Measurements from ENCODE around the gene TBX18.

TBX18 gene

GRCh38 chr6:84645563-84646266 is 118.7 kb downstream of the TBX18 start:
- H3K27me3 Mint-ChIP-seq, result peaks cover 1% of the 10 kb centered on the region
- no peak overlapping the region for H3K27ac Mint-ChIP-seq
- no peaks in the 10 kb centered on the region for H3K9me3 Mint-ChIP-seq (ENCODE audit: low read depth)
- H3K4me1 Mint-ChIP-seq (ENCODE audit: low read depth), result no peaks in the 10 kb centered on the region
- no peaks in the 10 kb centered on the region for H3K36me3 Mint-ChIP-seq
- no peak overlapping the region for H3K4me3 Mint-ChIP-seq

GRCh38 chr6:84645000-84645399 is 119.4 kb downstream of the TBX18 start:
- no peaks in the 10 kb centered on the region for H3K4me1 Mint-ChIP-seq (ENCODE audit: low read depth)
- H3K9me3 Mint-ChIP-seq (ENCODE audit: low read depth), result no peaks in the 10 kb centered on the region
- H3K36me3 Mint-ChIP-seq, result no peaks in the 10 kb centered on the region
- H3K27me3 Mint-ChIP-seq, result peaks cover 1% of the 10 kb centered on the region
- no peak overlapping the region for H3K4me3 Mint-ChIP-seq
- no peak overlapping the region for H3K27ac Mint-ChIP-seq

- Mint-ChIP-seq H3K27ac (no peak overlapping the region), H3K36me3 (no peaks in the 10 kb centered on the region), H3K9me3 (ENCODE audit: low read depth) (no peaks in the 10 kb centered on the region), H3K4me1 (ENCODE audit: low read depth) (no peaks in the 10 kb centered on the region), H3K4me3 (no peak overlapping the region), H3K27me3 (peaks cover 1% of the 10 kb centered on the region)
Measured at GRCh38 chr6:84643778-84644177, 120.6 kb downstream of the TBX18 start.

- Mint-ChIP-seq H3K4me3 (no peak overlapping the region), H3K4me1 (ENCODE audit: low read depth) (no peaks in the 10 kb centered on the region), H3K9me3 (ENCODE audit: low read depth) (peaks cover 9% of the 10 kb centered on the region), H3K27ac (no peak overlapping the region), H3K36me3 (no peaks in the 10 kb centered on the region), H3K27me3 (no peaks in the 10 kb centered on the region)
Measured at GRCh38 chr6:84641076-84641475, 123.3 kb downstream of the TBX18 start.

- Mint-ChIP-seq H3K9me3 (ENCODE audit: low read depth) (peaks cover 9% of the 10 kb centered on the region), H3K4me3 (no peak overlapping the region), H3K4me1 (ENCODE audit: low read depth) (no peaks in the 10 kb centered on the region), H3K36me3 (no peaks in the 10 kb centered on the region), H3K27me3 (no peaks in the 10 kb centered on the region), H3K27ac (no peak overlapping the region)
Measured at GRCh38 chr6:84639396-84639795, 125.0 kb downstream of the TBX18 start.

GRCh38 chr6:84638286-84638685 is 126.1 kb downstream of the TBX18 start:
- H3K4me3 Mint-ChIP-seq, result no peak overlapping the region
- no peaks in the 10 kb centered on the region for H3K36me3 Mint-ChIP-seq
- H3K27me3 Mint-ChIP-seq, result no peaks in the 10 kb centered on the region

More at GRCh38 chr6:84638286-84638685, 126.1 kb downstream of the TBX18 start:
- Mint-ChIP-seq H3K27ac (no peak overlapping the region), H3K4me1 (ENCODE audit: low read depth) (no peaks in the 10 kb centered on the region), H3K9me3 (ENCODE audit: low read depth) (peaks cover 9% of the 10 kb centered on the region)

Measured in activated naive CD8-positive, alpha-beta T cell (primary cell).